CD4-positive, alpha-beta T cell treated with Interleukin-1 beta for 1 hour (primary cell): ENCODE measurements around the gene MED26.
A peak's percentile ranks its signal among the peaks of the same experiment; 100 is the strongest.

Source experiments
- DNase-seq, 2 donors: peaks; one replicate each; pipeline ENCODE4 v3.0.0-alpha.2; 2020 to 2022

MED26 gene

GRCh38 chr19:16532440-16533234 is 95.4 kb downstream of the MED26 start:
- DNase-seq: no peak

DNA sequence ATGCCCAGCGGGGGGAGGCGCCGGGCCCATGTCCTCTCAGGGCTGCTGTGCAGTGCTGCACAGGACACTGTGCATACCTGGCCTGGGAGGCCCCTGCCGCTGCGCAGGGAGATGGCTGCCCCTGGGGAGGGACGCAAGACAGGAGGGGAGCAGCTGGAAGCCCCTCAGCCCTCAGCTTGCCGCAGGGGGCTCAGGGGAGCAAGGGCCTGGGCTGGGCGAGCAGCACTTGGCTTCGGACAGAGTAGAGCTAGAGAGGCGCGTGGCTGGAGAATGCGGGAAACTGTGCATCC is 96.7 kb downstream of the MED26 start:
- DNase-seq: no peak

DNA sequence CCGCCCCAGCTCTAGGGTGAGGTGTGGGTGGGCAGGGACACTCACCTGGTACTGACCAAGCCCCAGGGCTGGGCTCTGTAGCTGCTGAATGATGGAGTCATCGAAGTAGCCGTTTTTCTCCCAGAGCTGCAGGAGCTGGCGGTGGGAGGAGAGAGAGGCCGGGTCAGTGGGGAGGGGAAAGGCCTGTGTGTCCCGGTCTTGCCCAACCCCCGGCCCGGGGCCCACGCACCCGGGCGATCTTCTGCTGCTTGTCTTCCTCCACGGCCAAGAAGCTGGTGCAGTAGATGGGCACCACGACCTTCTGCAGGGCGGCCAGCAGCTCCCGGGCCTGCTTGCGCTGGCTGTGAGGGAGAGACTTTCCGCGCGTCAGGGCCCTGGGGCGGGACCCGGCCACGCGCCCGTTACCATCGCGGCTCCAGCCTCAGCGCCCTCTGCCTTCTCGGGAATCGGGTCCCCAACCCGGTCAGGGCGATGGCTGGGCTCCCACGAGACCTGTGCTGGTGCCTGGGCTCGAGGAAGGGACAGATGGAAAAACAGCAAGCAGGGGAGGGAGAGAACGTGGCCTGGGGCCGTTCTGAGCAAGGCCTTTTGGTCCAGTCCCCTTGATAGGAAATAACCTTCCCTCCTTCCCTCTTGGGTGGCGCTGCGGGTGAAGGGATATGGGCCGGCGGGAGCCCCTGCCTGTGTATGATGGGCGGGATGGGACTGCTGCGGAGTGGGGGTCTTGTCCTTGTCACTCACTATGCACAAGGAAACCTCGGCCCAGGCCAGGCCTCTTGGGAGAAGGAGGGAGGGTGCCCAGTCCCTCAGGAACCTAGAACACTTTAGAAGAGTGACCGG is 97.2 kb downstream of the MED26 start:
- no peak for DNase-seq

- no peak for DNase-seq
These were observed 98.4 kb downstream of the MED26 start for GRCh38 chr19:16529466-16530144.

DNA sequence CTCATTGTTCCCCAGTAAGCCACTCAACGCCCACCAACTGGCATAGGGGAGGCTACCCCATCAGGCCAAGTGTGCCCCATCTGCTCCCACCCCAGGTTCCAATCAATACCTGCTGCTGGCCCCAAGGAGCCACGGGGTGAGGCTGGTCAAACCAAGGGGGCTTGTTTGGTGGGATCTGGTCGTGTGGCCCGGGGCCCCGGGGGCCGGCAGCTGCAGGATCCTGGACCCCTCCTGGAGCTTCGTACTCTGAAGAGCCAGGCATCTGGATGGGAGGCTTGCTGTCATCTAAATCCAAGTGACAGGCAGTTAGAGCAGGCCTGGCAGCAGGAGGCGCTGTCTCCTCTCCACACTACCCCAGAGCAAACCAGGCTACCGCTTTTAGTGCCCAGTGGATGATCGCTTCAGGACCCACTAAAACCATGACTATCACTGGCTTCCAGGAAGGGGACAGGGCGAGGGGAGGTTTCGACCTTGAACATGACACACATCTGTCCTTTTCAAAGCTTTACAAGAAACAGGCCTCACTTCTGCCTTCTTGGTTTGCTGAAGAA is 100.0 kb downstream of the MED26 start:
- DNase-seq: peak; percentile 51 to 52

DNA sequence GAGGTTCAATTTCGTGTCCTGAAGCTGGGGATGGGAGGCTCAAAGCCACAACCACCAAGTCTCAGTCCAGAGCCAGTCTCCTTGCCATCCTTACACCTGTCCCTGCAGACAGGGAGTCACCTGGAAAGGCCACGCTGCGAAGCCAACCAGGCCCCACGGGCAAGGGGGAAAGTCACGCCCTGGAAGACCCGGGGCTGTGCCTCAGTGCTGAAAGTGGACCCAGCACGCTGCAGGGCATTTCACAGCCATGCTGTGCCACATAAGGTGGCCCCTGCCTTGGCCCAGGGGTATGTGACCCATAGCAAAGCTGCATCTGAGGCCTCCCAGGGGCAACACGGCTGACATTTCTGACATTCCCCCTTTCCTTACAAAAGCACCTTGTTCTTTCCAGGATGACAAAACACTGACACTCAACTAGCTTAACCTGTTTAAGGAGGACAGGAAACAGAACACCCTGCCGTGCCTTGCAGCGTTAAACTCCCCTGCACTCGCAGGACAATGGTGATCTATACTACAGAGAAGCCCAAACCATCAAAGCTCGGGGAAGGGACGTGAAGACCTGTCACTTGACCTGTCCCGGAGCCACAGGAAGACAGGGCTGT is 100.6 kb downstream of the MED26 start:
- DNase-seq: no peak

GRCh38 chr19:16525751-16526481 is 102.1 kb downstream of the MED26 start:
- DNase-seq: no peak

DNA sequence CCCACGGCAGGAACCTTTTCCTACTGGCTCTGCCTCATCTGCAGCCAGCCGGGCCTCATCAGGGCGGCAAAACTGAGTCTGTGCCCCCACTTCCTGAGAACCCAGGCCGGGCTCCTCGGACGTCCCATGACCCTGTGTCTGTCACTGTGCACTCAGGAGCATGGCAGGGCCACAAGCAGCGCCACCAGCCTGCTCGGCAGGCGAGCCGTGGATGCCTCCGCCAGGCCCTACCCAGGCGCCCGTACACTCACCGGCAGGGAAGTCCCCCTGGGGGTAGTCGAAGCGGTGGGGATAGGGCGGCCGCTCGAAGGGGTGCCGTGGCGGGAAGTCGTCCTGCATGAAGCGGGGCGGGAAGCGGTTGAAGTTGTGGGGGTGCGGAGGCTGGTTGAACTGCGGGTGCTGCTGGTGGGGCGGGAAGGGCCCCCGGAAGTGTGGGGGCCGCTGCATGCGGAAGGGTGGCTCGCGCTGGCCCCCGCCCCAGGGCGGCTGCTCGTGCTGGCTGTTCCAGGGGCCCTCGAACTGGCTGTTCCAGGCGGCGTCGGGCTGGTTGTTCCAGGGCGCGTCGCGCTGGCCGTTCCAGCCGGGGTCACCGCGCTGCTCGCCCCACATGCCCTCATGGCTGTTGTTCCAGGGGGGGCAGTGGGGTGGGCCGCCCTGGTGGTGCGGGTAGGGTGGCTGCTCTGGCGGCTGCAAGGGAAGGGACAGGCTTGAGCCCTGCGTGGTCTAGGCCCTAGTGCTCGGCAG is 102.8 kb downstream of the MED26 start:
- no peak for DNase-seq
